SU-DHL-6 (cell line): Measurements from ENCODE around the gene ACTL7A.

Experiments
- CTCF ChIP-seq: fragments of 200-600 bp; sonication (generic); IDR thresholded peaks from one replicate; pipeline ENCODE4 v1.5.1; 2017; ENCODE audit warnings: antibody characterized with exemption, mild to moderate bottlenecking, low read length, moderate library complexity; ENCODE audit not compliant: insufficient read depth, poor library complexity, severe bottlenecking
- EZH2phosphoT487 ChIP-seq: fragments of 200-600 bp; sonication (generic), shearing (Covaris generic); conservative IDR thresholded peaks from 2 replicates; pipeline ENCODE4 v1.6.1; 2018; ENCODE audit warnings: mild to moderate bottlenecking, antibody characterized with exemption, low read length, moderate library complexity, mixed read lengths

GRCh38 chr9:108874058-108874788, 12.2 kb downstream of the ACTL7A start:
- TF ChIP-seq CTCF (no peak), EZH2phosphoT487 (no peak)
